Keratinocyte (primary cell): Measurements from ENCODE around the gene PLEKHF1. TPM values are rescaled to one million over a fixed set of nuclear protein-coding genes. Genes with fewer than 3 reads are reported as not detected.

Experiments
- DNase-seq: peaks from one replicate; pipeline ENCODE4 v3.0.0-alpha.2; 2011; ENCODE audit warnings: low read depth, missing footprints, low spot score
- FAIRE-seq: peaks from 2 replicates; lab custom pipeline; 2011; peaks lifted over from hg19 to GRCh38; lab: Jason Lieb, UNC
- H2AFZ ChIP-seq: 2 replicates; pipeline ENCODE4 v1.6.0; 2012; ENCODE audit warnings: low read length, control low read depth, inconsistent platforms; ENCODE audit not compliant: control insufficient read depth
- H3K27ac ChIP-seq: 2 replicates; pipeline ENCODE4 v1.5.1; 2011; ENCODE audit warnings: low read length; ENCODE audit not compliant: control insufficient read depth, insufficient read depth
- H3K27me3 ChIP-seq: 3 replicates; pipeline ENCODE4 v1.6.0; 2011; ENCODE audit warnings: low read length; ENCODE audit not compliant: control insufficient read depth, insufficient read depth; ENCODE audit errors: extremely low read depth
- H3K36me3 ChIP-seq, 2 experiments: 2 replicates in 1 of 2; 3 replicates in 1 of 2; pipeline ENCODE4 v1.5.1; 2011; ENCODE audit warnings: low read length in 2 of 2, mild to moderate bottlenecking in 1 of 2; ENCODE audit not compliant: control insufficient read depth in 2 of 2, insufficient read depth in 2 of 2; ENCODE audit errors: extremely low read depth in 1 of 2
- H3K4me1 ChIP-seq: 3 replicates; pipeline ENCODE4 v1.5.1; 2011; ENCODE audit warnings: low read length; ENCODE audit not compliant: control insufficient read depth, insufficient read depth; ENCODE audit errors: extremely low read depth
- H3K4me2 ChIP-seq: 3 replicates; pipeline ENCODE4 v1.6.0; 2011; ENCODE audit warnings: low read depth, low read length; ENCODE audit not compliant: control insufficient read depth, insufficient read depth; ENCODE audit errors: extremely low read depth
- H3K4me3 ChIP-seq, 3 experiments: fragments of 200-600 bp in 1 of 3; sonication (generic) in 1 of 3; 2 replicates in 2 of 3; 3 replicates in 1 of 3; pipeline ENCODE4 v1.5.1; 2011 to 2016; ENCODE audit warnings: low read length in 3 of 3, mild to moderate bottlenecking in 3 of 3, control low read depth in 2 of 3, inconsistent platforms in 1 of 3, low read depth in 1 of 3, mixed read lengths in 1 of 3, mixed run types in 1 of 3, moderate library complexity in 1 of 3; ENCODE audit not compliant: control insufficient read depth in 2 of 3, insufficient read depth in 2 of 3; ENCODE audit errors: extremely low read depth in 1 of 3
- H3K79me2 ChIP-seq: 2 replicates; pipeline ENCODE4 v1.6.0; 2012; ENCODE audit warnings: low read length; ENCODE audit not compliant: control insufficient read depth, insufficient read depth
- H3K9ac ChIP-seq: 3 replicates; pipeline ENCODE4 v1.6.0; 2011; ENCODE audit warnings: low read length; ENCODE audit not compliant: control insufficient read depth, insufficient read depth; ENCODE audit errors: extremely low read depth
- H3K9me1 ChIP-seq: 3 replicates; pipeline ENCODE4 v1.6.0; 2011; ENCODE audit warnings: low read length; ENCODE audit not compliant: control insufficient read depth, insufficient read depth; ENCODE audit errors: extremely low read depth
- H3K9me3 ChIP-seq: 2 replicates; pipeline ENCODE4 v1.5.1; 2012; ENCODE audit warnings: low read depth, low read length; ENCODE audit not compliant: control insufficient read depth
- H4K20me1 ChIP-seq: 3 replicates; pipeline ENCODE4 v1.6.0; 2011; ENCODE audit warnings: low read length; ENCODE audit not compliant: control insufficient read depth, insufficient read depth; ENCODE audit errors: extremely low read depth
- EZH2 ChIP-seq: IDR thresholded peaks from one replicate; pipeline ENCODE4 v1.6.1; 2012; ENCODE audit warnings: inconsistent platforms, mild to moderate bottlenecking, low read length, moderate library complexity
- dilution Hi-C: fragments of 300-500 bp; cut with MboI; formaldehyde crosslinking; loops from one replicate; pipeline ENCODE4 v1.7.0; 2020; ENCODE audit warnings: low sequenced_read_pairs; ENCODE audit not compliant: extremely low pct_ligation_motif_present
- polyA plus RNA-seq, 5 experiments: library from polyadenylated mRNA; depleted of rRNA in 3 of 5; stranded (reverse) in 3 of 5; stranded (forward) in 1 of 5; unstranded in 1 of 5; fragments of >200 nt; gene quantifications; 1 replicate in 1 of 5; 2 replicates in 3 of 5; 3 replicates in 1 of 5; pipeline versions ENCODE4 v1.2.1 to v1.2.3, GENCODE V29; 2011 to 2012; ENCODE audit warnings: missing spikeins in 2 of 5, low read depth in 1 of 5, low replicate concordance in 1 of 5
- TF ChIP-seq, protein P1 (sequence below), 3 experiments: IDR thresholded peaks in 1 of 3; conservative IDR thresholded peaks in 1 of 3; optimal IDR thresholded peaks in 1 of 3; 2 replicates in 2 of 3; 3 replicates in 1 of 3; pipeline versions ENCODE3 to v1.5.1; 2011; ENCODE audit warnings: low read length in 3 of 3, mild to moderate bottlenecking in 3 of 3, moderate library complexity in 2 of 3, control low read depth in 1 of 3, inconsistent platforms in 1 of 3; ENCODE audit not compliant: insufficient read depth in 2 of 3; ENCODE audit errors: extremely low read depth in 1 of 3

Gene PLEKHF1
- polyA plus RNA-seq, 1 donor (not counting 4 experiments of a cell fraction or from before 2014, with no cell fraction given), result 9.4 TPM

DNA sequence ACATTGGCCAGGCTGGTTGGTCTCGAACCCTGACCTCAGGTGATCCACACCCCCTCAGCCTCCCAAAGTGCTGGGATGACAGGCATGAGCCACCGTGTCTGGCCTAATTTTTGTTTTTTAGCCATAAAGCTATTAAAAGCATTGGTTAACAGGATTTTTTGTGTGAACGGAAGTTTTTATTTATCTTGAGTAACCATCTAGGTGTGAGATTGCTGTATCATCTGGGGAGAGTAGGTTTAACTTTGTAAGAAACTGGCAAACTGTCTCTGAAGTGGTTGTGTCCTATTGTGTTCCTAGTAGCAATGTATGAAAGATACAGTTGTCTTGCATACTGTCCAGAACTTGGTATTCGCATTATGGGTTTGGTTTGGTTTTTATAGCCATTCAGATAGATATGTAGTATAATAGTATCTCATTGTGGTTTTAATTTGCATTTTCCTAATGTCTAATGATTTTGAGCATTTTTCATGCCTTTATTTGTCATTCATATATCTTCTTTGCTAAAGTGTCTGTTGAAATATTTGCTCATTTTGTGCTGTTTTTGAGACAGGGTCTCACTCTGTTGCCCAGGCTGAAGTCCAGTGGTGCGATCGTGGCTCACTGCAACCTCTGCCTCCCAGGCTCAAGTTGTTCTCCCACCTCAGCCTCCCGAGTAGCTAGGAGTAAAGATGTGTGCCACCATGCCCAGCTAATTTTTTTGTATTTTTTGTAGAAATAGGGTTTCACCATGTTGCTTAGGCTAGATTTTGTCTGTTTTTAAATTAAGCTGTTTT, 13.5 kb upstream of the PLEKHF1 start:
- H3K9me1 ChIP-seq, result no peaks in the 10 kb centered on the region
- no peaks in the 10 kb centered on the region for H3K27me3 ChIP-seq
- dilution Hi-C loops, result no loop called here
- TF ChIP-seq, protein P1, sequence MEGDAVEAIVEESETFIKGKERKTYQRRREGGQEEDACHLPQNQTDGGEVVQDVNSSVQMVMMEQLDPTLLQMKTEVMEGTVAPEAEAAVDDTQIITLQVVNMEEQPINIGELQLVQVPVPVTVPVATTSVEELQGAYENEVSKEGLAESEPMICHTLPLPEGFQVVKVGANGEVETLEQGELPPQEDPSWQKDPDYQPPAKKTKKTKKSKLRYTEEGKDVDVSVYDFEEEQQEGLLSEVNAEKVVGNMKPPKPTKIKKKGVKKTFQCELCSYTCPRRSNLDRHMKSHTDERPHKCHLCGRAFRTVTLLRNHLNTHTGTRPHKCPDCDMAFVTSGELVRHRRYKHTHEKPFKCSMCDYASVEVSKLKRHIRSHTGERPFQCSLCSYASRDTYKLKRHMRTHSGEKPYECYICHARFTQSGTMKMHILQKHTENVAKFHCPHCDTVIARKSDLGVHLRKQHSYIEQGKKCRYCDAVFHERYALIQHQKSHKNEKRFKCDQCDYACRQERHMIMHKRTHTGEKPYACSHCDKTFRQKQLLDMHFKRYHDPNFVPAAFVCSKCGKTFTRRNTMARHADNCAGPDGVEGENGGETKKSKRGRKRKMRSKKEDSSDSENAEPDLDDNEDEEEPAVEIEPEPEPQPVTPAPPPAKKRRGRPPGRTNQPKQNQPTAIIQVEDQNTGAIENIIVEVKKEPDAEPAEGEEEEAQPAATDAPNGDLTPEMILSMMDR (optimal IDR thresholded peaks at IDR 0.05 in 1 of 3, IDR thresholded peaks at IDR 0.05 in 1 of 3, conservative IDR thresholded peaks at IDR 0.05 in 1 of 3; ENCODE audit: extremely low read depth in 1 of 3, insufficient read depth in 2 of 3, low read length in 3 of 3), result no peak
- no peak for TF ChIP-seq EZH2
- H3K4me2 ChIP-seq, result no peak overlapping the region
- no peak for DNase-seq
- no peak overlapping the region for H2AFZ ChIP-seq
- no peak overlapping the region for H3K27ac ChIP-seq
- H3K79me2 ChIP-seq, result no peaks in the 10 kb centered on the region
- H4K20me1 ChIP-seq, result no peaks in the 10 kb centered on the region
- H3K36me3 ChIP-seq, result peaks cover 0 to 6% of the 10 kb centered on the region in 2 experiments
- no peak overlapping the region for H3K9ac ChIP-seq
- H3K4me3 ChIP-seq, result no peak overlapping the region
- H3K4me1 ChIP-seq, result peaks cover 9% of the 10 kb centered on the region
- no peaks in the 10 kb centered on the region for H3K9me3 ChIP-seq
- FAIRE-seq, result no peak

- Histone ChIP-seq H3K4me2 (no peak overlapping the region), H3K27ac (no peak overlapping the region), H3K9ac (no peak overlapping the region), H3K27me3 (no peaks in the 10 kb centered on the region), H3K9me3 (no peaks in the 10 kb centered on the region), H2AFZ (no peak overlapping the region), H3K4me1 (no peaks in the 10 kb centered on the region), H3K79me2 (no peaks in the 10 kb centered on the region), H3K36me3 (peaks cover 0 to 6% of the 10 kb centered on the region in 2 experiments), H3K4me3 (no peak overlapping the region), H4K20me1 (no peaks in the 10 kb centered on the region), H3K9me1 (no peaks in the 10 kb centered on the region)
- FAIRE-seq (no peak), DNase-seq (no peak)
- no peak for TF ChIP-seq EZH2
- TF ChIP-seq, protein P1 (optimal IDR thresholded peaks at IDR 0.05 in 1 of 3, IDR thresholded peaks at IDR 0.05 in 1 of 3, conservative IDR thresholded peaks at IDR 0.05 in 1 of 3; ENCODE audit: extremely low read depth in 1 of 3, insufficient read depth in 2 of 3, low read length in 3 of 3), result no peak
- dilution Hi-C loops, result no loop called here
Observed at GRCh38 chr19:29653398-29653797, 11.9 kb upstream of the PLEKHF1 start.
